ENCODE measurements around the gene WDR33.
"Not testable (repeated sequence)": the region's sequence is repeated elsewhere in the genome, so short reads cannot be mapped to it uniquely, and the experiment has no call there.

WDR33 gene

DNA sequence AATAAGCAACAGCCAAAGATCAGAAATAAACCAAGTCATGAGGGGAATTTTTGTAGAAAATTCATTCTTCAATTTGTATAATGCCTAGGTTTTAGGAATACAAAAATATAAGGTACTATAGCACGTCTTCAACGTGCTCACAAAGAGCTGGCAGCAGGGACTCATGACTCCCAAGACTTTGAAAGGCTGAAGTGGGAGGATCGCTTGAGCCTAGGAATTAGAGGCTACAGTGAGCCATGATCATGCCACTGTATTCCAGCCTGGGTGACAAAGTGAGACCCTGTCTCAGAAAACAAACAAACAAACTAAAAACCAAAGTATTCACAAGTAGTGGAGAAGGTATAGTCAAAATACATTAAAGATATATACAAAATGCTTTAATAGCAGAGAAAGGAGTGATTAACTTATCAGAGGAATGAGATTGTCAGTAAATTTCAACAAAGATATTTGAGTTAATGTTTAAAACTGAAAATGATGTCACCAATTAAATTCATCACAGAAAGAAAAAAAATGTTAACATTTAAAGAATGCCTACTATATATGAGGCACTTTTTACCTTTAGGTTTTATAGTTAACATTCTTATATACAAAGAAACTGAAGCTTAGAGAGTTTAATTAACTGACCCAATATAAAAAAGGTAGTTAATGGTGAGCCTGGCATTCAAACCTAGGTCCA lies 3.2 kb downstream of the WDR33 start:
- no peak for DNase-seq (ENCODE audit: low spot score)
- TF ChIP-seq, protein P1, sequence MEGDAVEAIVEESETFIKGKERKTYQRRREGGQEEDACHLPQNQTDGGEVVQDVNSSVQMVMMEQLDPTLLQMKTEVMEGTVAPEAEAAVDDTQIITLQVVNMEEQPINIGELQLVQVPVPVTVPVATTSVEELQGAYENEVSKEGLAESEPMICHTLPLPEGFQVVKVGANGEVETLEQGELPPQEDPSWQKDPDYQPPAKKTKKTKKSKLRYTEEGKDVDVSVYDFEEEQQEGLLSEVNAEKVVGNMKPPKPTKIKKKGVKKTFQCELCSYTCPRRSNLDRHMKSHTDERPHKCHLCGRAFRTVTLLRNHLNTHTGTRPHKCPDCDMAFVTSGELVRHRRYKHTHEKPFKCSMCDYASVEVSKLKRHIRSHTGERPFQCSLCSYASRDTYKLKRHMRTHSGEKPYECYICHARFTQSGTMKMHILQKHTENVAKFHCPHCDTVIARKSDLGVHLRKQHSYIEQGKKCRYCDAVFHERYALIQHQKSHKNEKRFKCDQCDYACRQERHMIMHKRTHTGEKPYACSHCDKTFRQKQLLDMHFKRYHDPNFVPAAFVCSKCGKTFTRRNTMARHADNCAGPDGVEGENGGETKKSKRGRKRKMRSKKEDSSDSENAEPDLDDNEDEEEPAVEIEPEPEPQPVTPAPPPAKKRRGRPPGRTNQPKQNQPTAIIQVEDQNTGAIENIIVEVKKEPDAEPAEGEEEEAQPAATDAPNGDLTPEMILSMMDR (IDR thresholded peaks at IDR 0.05; ENCODE audit: extremely low read depth, missing control alignments) = no peak

- DNase-seq (ENCODE audit: low spot score) = not testable (repeated sequence)
Observed at GRCh38 chr2:127806860-127807259, 4.1 kb downstream of the WDR33 start.

- DNase-seq (ENCODE audit: low spot score) = no peak
- TF ChIP-seq, protein P1 (IDR thresholded peaks at IDR 0.05; ENCODE audit: extremely low read depth, missing control alignments) = no peak
Observed at GRCh38 chr2:127805491-127805890, 5.5 kb downstream of the WDR33 start.

GRCh38 chr2:127799926-127800325 lies 11.0 kb downstream of the WDR33 start:
- TF ChIP-seq, protein P1 (IDR thresholded peaks at IDR 0.05; ENCODE audit: extremely low read depth, missing control alignments) = no peak

GRCh38 chr2:127796389-127796788 lies 14.6 kb downstream of the WDR33 start:
- TF ChIP-seq, protein P1 (IDR thresholded peaks at IDR 0.05; ENCODE audit: extremely low read depth, missing control alignments) = no peak
- DNase-seq (ENCODE audit: low spot score) = no peak

More at GRCh38 chr2:127799926-127800325, 11.0 kb downstream of the WDR33 start:
- DNase-seq (ENCODE audit: low spot score) = no peak

DNA sequence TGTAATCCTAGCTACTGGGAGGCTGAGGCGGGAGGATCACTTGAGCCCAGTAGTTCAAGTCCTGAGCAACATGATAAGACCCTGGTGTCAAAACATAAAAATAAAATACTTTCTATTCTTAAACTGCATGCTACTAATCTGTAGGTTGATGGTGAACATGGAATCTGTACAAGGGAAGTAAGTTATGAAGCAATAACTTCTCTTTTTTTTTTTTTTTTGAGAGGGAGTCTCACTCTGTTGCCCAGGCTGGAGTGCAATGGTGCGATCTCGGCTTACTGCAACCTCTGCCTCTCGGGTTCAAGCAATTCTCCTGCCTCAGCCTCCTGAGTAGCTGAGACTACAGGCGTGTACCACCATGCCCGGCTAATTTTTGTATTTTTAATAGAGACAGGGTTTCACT lies 16.1 kb downstream of the WDR33 start:
- DNase-seq (ENCODE audit: low spot score) = not testable (repeated sequence)

DNA sequence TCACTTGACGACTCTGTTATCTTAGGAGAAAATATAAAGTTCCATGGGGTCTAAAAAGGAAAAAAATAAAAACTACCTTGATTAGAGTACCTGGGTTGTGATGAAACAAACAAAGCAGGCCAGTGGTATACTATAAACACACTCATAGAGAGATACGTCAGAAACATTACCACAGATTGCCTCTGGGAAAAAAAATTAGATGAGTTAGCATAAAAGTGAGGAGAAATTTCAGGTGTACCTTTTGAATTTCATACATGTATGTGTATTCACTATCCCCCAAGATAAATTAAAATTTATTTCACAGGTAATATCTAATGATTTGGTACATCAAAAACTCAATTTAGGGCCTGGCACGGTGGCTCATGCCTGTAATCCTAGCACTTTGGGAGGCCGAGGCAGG lies 18.2 kb downstream of the WDR33 start:
- DNase-seq (ENCODE audit: low spot score) = no peak
- TF ChIP-seq, protein P1 (IDR thresholded peaks at IDR 0.05; ENCODE audit: extremely low read depth, missing control alignments) = no peak

GRCh38 chr2:127790694-127791529 lies 20.1 kb downstream of the WDR33 start:
- DNase-seq (ENCODE audit: low spot score) = no peak
- TF ChIP-seq, protein P1 (IDR thresholded peaks at IDR 0.05; ENCODE audit: extremely low read depth, missing control alignments) = no peak
